Esophagus squamous epithelium (tissue), 4 donors: Measurements from ENCODE around the gene TIMM44.

ENCODE experiments used
- CTCF ChIP-seq, 6 experiments: fragments of 450-650 bp in 4 of 6; fragments of 200-600 bp in 2 of 6; sonication (generic) in 2 of 6; IDR thresholded peaks; one replicate each; pipeline ENCODE4 v1.5.1; 2016 to 2019; ENCODE audit warnings: antibody characterized with exemption in 6 of 6, mild to moderate bottlenecking in 4 of 6, moderate library complexity in 4 of 6
- POLR2A ChIP-seq, 4 donors: fragments of 450-650 bp; IDR thresholded peaks; one replicate each; pipeline ENCODE4 v1.6.1; 2017; ENCODE audit warnings: antibody characterized with exemption in 4 of 4, mild to moderate bottlenecking in 4 of 4, moderate library complexity in 3 of 4

GRCh38 chr19:7992575-7992974, 49.1 kb upstream of the TIMM44 start:
- no peak for TF ChIP-seq CTCF (IDR thresholded peaks at IDR 0.05)
- no peak for TF ChIP-seq POLR2A (IDR thresholded peaks at IDR 0.05)
